Ammon's horn (tissue), 1 donor: ENCODE measurements around the gene ARFGEF3.

Experiments used
- DNase-seq: peaks from one replicate; pipeline ENCODE4 v3.0.0-alpha.2; 2016; ENCODE audit warnings: low spot score

Gene ARFGEF3

DNA sequence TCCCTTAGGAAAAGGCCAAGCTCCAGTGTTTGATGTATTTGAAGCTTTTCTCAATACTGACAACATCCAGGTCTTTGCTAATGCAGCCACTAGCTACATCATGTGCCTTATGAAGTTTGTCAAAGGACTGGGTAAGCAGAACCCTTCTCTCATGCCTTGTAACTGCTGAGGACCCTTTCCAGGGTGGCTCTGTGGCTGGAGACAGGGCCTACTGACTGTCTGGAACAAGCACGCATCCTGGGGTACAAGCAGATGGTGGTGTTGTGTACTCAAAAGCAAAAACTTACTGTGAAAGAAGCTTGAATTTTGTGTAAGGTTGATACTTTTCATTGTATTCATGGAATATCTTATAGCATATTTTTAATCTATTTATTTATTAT is 147.0 kb downstream of the ARFGEF3 start:
- DNase-seq = no peak

GRCh38 chr6:138309695-138310094 is 148.0 kb downstream of the ARFGEF3 start:
- DNase-seq = no peak

DNA sequence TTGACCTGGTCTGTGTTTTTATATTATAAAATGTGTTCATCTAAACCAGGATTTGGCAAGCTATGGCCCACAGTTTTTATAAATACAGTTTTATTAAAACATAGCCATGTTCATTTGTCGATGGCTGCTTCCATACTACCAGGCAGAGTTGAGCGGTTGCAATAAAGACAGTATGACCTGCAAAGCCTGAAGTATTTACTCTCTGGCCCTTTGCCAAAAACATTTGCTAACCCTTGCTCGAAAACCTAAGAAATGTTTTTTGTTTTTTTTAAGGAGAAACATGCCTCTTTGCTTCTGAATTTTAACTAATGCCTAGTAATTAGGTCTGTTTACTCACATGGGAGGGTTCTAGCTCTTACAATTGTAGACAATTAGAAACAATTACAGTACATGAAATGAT is 148.6 kb downstream of the ARFGEF3 start:
- DNase-seq = no peak

- DNase-seq = no peak
These were observed 149.1 kb downstream of the ARFGEF3 start for GRCh38 chr6:138310821-138311220.

DNA sequence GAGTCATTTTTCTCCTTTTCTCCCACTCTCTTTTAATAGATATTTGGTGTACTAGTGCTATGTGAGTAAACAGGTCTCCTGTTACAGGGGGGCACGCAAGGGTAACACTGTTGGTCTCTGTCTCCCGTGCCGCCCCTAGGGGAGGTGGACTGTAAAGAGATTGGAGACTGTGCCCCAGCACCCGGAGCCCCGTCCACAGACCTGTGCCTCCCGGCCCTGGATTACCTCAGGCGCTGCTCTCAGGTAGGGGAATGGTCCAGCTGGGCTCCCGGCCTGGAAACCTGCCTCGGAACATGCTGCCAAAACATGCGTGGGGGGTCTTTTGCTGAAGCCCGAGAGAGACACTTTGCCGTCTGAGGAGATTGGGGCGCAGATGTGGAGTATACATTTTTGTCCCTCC is 149.5 kb downstream of the ARFGEF3 start:
- DNase-seq = no peak

- no peak for DNase-seq
These were observed 157.1 kb downstream of the ARFGEF3 start for GRCh38 chr6:138318741-138319375.

GRCh38 chr6:138321934-138322333 is 160.2 kb downstream of the ARFGEF3 start:
- DNase-seq = no peak

GRCh38 chr6:138323821-138324220 is 162.1 kb downstream of the ARFGEF3 start:
- no peak for DNase-seq

GRCh38 chr6:138328210-138328609 is 166.5 kb downstream of the ARFGEF3 start:
- no peak for DNase-seq

DNA sequence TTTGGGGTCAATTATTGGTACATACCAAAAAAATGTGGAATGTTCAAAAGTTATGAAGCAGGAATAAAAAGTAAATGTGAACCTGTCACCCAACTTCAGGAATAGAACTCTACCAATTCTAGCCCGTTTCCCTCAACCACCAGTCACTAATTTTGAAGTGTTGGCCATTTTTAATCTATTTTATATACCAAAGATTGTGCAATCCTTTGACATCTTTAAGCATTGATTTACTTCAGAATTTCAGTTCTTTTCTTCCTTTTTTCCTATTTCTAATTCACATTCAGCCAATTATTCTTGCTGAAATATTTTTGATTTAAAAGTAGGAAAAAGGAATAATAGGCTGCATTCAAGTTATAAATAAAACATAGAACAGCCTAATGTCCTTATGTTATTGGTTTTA is 169.0 kb downstream of the ARFGEF3 start:
- no peak for DNase-seq

DNA sequence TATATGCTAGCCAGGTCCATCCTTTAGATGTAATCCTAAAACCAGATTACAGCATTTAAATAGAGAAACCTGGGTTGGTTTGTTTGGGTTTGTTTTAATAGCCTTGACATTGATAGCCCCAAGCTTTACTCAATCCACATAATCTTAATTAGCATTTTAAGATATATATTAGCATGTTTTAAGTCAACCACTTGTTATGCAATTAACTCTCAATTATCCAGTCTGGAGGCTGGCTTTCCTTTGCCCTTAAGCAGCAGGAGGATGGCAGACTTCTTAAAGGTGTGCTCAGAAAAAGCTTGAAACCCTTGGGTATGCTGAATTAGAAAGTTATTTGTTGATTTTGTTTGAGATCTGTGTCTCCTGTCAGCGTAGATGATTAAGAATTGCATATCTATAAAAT is 169.7 kb downstream of the ARFGEF3 start:
- DNase-seq = no peak

DNA sequence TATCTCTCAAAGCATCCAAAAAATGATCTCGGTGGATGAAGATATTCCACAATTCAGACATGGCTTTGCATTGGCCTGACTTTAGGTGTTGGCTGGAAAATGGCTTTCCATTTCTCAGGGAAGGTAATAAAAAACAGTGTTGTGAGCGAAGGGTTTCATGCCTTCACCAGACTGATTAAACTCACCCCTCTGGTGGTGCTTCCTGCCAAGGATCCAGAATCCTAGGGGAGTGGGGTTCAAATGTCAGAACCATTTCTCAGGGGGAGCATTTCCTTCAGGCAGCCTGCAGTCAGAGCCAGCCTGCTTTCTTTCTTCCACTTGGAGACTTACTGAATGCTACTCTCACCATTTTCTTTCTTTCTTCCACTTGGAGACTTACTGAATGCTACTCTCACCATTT is 170.2 kb downstream of the ARFGEF3 start:
- no peak for DNase-seq

- no peak for DNase-seq
These were observed 172.3 kb downstream of the ARFGEF3 start for GRCh38 chr6:138334000-138334399.

DNA sequence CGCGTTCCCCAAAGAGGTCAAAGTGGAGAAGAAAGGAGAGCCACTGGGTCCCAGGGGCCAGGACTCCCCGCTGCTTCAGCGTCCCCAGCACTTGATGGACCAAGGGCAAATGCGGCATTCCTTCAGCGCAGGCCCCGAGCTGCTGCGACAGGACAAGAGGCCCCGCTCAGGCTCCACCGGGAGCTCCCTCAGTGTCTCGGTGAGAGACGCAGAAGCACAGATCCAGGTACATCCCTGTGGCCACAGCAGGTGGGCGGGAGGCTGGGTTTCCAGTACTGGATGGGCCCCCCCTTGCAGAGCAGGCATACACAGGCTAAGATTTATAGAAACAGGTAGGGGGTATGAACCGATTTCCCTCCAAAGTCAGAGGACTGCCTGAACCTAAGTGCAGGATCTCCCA is 173.2 kb downstream of the ARFGEF3 start:
- DNase-seq = no peak

GRCh38 chr6:138336221-138336620 is 174.5 kb downstream of the ARFGEF3 start:
- no peak for DNase-seq

DNA sequence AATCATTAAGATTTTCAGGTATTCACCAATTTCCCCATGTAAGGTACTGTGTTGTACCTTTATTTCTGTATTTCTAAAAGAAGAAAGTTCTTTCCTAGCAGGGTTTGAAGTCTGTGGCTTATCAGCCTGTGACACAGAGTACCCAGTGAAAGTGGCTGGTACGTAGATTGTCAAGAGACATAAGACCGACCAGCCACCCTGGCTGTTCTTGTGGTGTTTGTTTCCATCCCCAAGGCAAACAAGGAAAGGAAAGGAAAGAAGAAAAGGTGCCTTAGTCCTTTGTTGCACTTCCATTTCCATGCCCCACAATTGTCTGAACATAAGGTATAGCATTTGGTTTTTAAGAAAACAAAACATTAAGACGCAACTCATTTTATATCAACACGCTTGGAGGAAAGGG is 175.3 kb downstream of the ARFGEF3 start:
- no peak for DNase-seq

GRCh38 chr6:138339024-138339423 is 177.3 kb downstream of the ARFGEF3 start:
- DNase-seq = no peak

GRCh38 chr6:138341176-138341575 is 179.4 kb downstream of the ARFGEF3 start:
- no peak for DNase-seq

- DNase-seq = no peak
These were observed 181.4 kb downstream of the ARFGEF3 start for GRCh38 chr6:138343112-138343511.

- no peak for DNase-seq
These were observed 184.0 kb downstream of the ARFGEF3 start for GRCh38 chr6:138345565-138346285.

- DNase-seq = no peak
These were observed 184.8 kb downstream of the ARFGEF3 start for GRCh38 chr6:138346302-138347195.

- DNase-seq = no peak
These were observed 186.1 kb downstream of the ARFGEF3 start for GRCh38 chr6:138347864-138348263.

GRCh38 chr6:138349891-138350290 is 188.2 kb downstream of the ARFGEF3 start:
- no peak for DNase-seq
